DND-41 (cell line): ENCODE results near the gene IPO4.

ENCODE experiments used
- CTCF ChIP-seq: IDR thresholded peaks from 2 replicates; pipeline ENCODE4 v1.5.1; 2012; ENCODE audit warnings: borderline replicate concordance, low read length, moderate library complexity, mild to moderate bottlenecking; ENCODE audit not compliant: poor library complexity, severe bottlenecking; ENCODE audit errors: extremely low read depth
- EZH2 ChIP-seq: IDR thresholded peaks from 3 replicates; pipeline ENCODE4 v1.6.1; 2012; ENCODE audit warnings: borderline replicate concordance, low read depth, mild to moderate bottlenecking, moderate library complexity, low read length, inconsistent platforms; ENCODE audit not compliant: severe bottlenecking

GRCh38 chr14:24224618-24225071 is 36.0 kb upstream of the IPO4 start:
- TF ChIP-seq CTCF (no peak), EZH2 (no peak)
